IPS-NIHi11 (cell line): ENCODE measurements around the gene ZAR1.
A peak's percentile ranks its signal among the peaks of the same experiment; 100 is the strongest.

Source experiments
- DNase-seq: peaks from one replicate; pipeline ENCODE4 v3.0.0; 2012; ENCODE audit warnings: mixed read lengths, low spot score

The ZAR1 gene

DNA sequence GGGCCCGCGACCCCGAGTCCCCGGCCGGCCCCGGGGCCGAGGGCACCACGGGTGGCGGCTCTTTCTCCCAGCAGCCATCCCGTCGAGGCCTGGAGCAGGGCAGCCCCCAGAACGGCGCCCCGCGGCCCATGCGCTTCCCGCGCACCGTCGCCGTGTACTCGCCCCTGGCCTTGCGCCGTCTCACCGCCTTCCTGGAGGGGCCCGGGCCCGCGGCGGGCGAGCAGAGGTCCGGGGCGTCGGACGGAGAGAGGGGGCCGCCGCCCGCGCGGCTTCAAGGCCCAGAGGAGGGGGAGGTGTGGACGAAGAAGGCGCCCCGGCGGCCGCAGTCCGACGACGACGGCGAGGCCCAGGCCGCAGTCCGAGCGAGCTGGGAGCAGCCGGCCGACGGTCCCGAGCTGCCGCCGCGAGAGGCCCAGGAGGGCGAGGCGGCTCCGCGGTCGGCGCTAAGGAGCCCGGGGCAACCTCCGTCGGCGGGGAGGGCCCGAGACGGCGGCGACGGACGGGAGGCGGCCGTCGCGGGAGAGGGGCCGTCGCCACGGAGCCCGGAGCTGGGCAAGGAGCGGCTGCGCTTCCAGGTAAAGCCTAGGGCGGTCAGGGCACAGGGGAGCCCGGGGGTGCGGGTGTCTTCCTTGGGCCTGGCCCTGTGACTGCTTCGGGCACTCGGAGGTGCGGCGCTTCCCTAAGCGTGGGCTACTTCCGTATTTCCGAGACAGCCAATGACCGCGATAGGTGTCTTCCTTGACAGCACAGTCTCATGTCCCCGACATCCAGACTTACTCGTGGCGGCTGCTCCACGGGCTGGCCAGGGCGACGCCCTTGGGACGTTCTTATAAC is 845 bp downstream of the ZAR1 start:
- peak; percentile 53 for DNase-seq

- no peak for DNase-seq
These were observed 1.6 kb downstream of the ZAR1 start for GRCh38 chr4:48491514-48492176.

GRCh38 chr4:48493452-48494100 is 3.5 kb downstream of the ZAR1 start:
- no peak for DNase-seq

- no peak for DNase-seq
These were observed 5.9 kb downstream of the ZAR1 start for GRCh38 chr4:48495941-48496340.

GRCh38 chr4:48498895-48499294 is 8.8 kb downstream of the ZAR1 start:
- DNase-seq, result no peak

- no peak for DNase-seq
These were observed 9.6 kb downstream of the ZAR1 start for GRCh38 chr4:48499551-48500066.

DNA sequence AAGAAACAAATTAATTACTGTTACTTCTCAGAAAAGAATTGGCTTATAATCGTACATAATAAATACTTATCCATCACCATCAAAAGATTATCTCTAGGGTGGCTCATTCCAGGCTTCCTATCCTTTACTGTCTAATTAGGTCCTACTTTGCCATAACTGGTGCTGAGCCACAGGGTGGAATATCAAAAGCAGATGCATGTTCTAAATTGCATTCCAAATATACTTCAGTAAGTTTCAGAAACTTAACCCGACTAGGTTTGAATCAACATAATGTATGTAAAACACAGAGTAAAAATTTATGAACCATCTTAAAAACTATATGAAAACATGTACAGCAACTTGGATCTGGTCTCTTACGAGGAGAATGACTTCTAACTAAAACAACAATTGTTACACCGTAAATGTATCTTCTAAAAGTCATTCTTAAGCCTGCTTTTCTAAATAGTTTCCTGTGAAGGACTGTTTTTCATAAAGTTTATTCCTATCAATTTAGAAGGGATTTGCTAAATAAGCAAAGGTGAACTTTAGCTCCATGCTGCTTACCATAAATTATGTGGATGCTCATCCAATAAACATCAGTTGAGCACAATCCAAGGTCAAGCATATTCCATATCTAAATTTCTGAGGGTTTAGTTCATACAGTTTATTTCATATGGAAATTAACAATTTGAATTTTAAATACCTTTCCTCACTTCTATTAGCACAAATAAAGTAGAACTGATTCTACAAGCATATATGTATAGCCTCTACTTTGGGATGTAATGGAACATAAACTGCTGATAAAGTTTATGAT is 13.4 kb downstream of the ZAR1 start:
- DNase-seq, result no peak

DNA sequence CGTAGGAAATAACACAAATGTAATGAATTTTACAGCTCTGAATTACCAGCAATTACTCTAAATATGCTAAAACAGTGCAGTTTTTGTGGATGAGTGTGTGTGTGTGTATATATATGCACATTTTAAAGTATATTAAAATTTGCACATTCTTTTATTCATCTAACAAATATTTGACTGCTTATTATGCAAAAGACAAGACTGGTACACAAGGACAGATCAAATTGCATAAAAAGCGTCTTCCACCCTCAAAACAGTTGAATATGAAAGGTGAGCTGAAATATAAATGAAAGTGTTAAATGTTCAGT is 13.9 kb downstream of the ZAR1 start:
- DNase-seq, result no peak

GRCh38 chr4:48504352-48504751 is 14.3 kb downstream of the ZAR1 start:
- DNase-seq, result no peak

DNA sequence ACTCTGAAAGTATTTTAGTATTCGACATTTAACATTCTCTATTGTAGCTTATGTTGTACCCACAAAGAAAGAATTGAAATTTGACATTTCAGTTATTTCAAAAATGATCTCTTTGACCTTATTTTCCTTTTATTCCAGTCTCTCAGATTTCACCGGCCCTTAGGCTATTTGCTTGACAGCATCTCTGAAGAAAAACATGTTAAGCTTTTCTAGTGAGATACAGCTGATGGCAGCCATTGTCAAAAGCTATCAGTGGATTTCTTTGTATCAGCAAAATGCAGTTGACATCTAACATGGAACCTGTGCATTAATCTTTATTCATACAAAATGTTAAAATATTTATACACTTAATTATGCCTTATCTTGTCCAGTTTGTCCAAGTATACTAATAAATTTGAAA is 16.7 kb downstream of the ZAR1 start:
- DNase-seq, result no peak

DNA sequence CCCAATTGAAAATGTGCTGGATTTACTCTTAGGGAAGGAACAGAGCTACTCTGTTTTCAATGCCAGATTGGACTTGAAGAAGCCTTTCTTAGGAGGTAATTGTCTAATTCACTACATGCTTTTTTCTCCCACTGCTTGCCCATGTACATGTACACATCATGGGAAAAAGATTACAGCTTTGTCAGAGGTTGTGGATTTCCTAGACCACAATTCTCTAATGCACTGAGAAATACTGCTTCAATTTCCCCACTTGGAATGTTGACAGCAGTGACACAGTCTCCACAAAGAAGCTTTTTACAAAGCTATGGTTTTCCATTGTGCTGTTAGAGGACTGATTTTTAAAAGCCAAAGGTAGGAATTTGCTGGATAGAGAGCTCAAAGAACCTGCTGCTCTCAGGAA is 19.5 kb downstream of the ZAR1 start:
- no peak for DNase-seq

DNA sequence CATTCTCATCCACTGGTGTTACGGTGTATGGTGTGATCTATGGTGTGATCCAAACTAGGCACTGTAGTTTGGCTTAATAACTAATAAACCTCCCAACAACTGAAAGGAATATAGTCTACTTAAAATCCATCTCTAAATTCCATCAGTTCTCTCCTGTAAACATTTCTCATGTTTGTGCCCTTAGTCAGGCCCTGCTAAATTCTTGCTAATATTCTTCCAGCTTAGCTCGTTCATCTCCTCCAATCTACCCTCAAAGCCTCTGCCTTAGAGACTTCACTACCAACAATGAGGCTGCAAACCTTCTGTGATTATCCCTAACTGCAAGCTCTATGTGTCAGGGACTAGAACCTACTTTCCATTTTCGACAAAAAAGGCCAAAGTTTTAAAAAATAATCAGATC is 28.1 kb downstream of the ZAR1 start:
- DNase-seq, result no peak

- DNase-seq, result no peak
These were observed 36.4 kb downstream of the ZAR1 start for GRCh38 chr4:48526406-48526805.

DNA sequence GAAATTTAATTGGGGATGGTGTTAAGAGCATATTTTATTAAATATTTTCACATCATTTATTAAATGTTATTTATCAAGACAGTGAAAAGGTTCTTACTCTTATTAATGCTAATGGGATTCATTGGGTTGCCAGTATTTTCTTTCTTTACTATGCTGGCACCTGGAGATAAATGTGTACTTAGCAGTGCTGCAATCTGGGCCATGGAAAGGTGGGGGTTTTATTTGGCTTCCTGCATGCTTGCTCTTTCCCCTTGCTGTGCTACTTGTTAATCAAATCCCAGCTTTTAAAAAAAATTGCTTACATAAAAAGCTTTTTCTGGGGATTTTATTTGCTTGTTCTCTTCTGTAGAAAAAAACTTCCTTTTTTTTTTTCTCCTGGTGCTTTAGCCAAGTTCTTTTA is 48.3 kb downstream of the ZAR1 start:
- DNase-seq, result no peak

GRCh38 chr4:48539597-48539996 is 49.5 kb downstream of the ZAR1 start:
- no peak for DNase-seq

DNA sequence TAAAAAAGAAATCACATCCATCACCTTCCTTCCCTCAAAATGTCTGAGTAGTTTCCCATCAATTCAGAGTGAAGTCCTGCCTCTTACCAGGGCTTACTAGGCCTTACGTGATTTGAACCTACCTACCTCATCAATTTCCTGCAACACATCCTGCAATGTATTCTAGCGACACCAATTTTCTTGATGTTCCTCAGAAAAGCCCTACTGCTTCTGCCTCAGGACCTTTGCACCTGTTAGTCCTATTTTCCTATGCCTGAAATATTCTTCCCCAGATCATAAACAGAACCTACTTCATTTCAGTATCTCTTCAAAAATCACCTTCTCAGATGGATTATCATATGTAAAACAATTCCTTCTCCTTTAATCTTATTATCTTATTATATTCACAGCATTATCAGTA is 52.8 kb downstream of the ZAR1 start:
- DNase-seq, result no peak

GRCh38 chr4:48543796-48544195 is 53.7 kb downstream of the ZAR1 start:
- no peak for DNase-seq
